NCI-H1694 treated with DMSO at 0.1 percent for 48 hours (cell line): Measurements from ENCODE around the gene TRIM44.
A peak's percentile ranks its signal among the peaks of the same experiment; 100 is the strongest.
"Not testable (repeated sequence)": the region's sequence is repeated elsewhere in the genome, so short reads cannot be mapped to it uniquely, and the experiment has no call there.

Experiments used
- DNase-seq: peaks from one replicate; lab custom pipeline; 2025; lab: John Stamatoyannopoulos, UW

Gene TRIM44

DNA sequence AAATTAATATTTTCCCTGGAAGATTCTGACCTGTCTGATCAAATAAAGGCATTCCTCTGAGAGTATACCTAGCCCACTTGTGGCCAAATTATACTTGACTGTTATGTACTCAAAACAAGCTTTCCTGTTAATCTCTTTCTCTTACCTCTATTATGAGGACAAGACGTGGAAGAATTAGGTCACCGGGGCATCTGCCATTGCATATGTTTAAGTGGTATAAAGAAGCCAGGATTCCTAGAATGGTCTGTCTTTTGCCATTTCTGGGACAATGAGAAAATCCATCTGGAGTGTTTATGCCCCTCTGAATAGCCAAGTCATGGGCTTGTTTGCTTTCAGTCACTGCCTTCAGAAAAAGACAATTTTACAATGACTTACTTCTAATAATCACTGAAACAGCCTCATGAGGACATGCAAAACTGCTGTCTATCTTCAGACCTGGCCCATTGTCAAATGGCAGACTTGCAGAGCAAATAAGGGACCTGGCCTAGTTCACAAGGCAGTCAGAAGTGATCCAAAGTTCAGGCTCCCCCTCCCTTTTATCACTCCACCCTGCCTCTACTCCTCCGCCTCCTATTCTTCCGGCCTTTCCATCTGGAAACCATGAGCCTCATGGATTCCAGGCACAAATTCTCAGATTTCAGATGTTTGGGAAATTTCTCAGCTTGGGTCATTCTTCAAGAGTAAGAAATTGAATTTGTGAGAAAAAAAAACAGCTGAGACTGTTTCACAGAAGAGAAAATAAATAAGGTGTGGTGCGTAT, 153.2 kb downstream of the TRIM44 start:
- DNase-seq = no peak

- DNase-seq = no peak
Observed at GRCh38 chr11:35820614-35821013, 158.0 kb downstream of the TRIM44 start.

DNA sequence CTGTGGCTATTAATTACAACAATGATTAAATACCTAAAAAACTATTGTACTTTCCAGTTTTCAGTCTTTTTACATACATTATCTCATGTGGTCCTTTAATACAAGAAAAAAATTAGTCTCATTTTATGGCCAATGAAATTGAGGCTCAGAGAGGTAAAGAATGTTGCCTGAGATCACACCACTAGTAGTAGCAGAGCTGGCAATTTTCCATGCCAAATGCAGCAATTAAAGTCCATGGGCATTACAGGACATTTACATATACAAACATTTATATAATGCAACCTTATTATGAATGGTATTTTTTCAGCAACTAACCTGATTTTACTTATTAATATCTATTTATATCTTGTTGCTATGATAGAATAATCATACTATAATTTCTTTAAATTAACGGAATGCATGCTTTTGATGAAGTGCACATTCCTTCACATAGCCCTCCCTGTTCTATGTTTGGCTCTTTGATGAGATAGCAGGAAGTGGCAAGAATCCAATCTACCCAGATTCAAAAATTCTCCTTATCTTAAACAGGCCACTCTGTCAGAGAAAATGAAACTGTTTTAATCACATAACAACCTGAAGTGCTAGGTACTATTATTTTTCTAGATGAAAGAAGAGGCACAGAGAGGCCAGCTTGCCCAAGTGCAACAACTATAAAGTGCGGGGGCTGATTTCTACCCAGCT, 160.4 kb downstream of the TRIM44 start:
- DNase-seq = no peak

DNA sequence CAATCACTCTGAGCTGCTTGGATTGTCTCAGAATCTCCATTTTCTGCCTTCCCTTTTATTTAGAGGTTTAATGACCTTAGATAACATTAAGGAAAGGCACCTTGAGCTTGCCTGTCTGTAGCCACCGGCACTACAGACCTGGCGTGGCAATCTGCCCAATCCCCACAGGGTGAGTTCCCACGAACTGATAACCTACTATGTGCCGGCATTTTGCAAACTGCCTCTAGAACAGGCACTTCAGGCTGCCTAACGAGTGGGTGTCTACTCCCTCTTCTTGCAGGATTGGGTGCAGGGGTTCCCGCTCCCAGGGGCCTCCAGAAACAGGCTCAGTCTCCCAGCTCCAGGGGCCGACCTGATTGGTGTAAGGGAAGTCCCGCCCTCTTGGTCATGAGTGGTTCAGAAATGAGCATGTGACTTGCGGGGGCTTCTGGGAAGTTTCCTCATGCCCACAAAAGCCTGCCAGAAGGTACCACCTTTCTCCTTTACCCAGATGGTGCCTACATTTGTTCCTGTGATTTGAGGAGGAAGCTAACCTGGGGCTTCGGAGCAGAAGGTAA, 161.2 kb downstream of the TRIM44 start:
- DNase-seq = no peak

GRCh38 chr11:35825386-35825785, 162.8 kb downstream of the TRIM44 start:
- DNase-seq = no peak

GRCh38 chr11:35826006-35826405, 163.4 kb downstream of the TRIM44 start:
- no peak for DNase-seq

GRCh38 chr11:35826949-35827348, 164.4 kb downstream of the TRIM44 start:
- no peak for DNase-seq

DNA sequence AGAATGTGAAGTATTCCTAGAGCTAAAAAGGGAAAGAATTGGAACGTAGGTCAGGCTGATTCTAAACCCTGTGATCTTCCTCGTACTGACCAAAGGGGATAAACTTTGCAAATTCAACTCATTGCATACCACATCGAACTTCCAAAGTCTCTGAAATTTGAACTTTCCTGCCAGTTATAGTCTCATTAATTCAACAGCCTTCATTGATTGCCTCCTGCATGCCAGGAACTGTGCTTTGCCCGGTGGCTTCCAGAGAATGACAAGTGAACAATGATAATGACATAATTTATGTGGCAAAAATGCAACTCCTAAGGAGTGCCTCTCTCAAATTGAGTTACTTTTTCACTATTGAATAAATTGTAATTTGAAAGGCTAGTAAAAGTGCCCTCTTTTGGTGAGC, 173.6 kb downstream of the TRIM44 start:
- no peak for DNase-seq

- no peak for DNase-seq
Observed at GRCh38 chr11:35838071-35838470, 175.5 kb downstream of the TRIM44 start.

- not testable (repeated sequence) for DNase-seq
Observed at GRCh38 chr11:35838697-35839367, 176.3 kb downstream of the TRIM44 start.

- DNase-seq = no peak
Observed at GRCh38 chr11:35839368-35840161, 177.0 kb downstream of the TRIM44 start.

DNA sequence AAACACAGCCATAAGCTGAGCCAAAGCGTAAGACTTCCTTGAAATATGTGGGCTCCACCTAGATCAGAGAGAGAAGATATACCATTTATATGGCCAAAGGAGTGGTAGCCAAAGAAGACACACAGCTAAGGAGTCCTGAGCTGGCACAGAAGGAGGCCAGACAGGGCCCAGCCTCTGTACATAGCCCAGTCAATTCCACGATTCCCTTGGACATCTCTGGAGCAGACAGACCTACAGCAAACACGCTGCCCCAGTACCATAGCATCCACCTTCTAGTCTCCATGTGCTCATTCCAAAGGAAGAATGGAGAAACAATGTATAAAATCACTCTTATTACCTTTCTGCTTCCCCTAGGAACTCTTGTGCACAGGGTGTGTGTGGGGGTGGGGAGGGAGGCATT, 179.2 kb downstream of the TRIM44 start:
- DNase-seq = no peak

DNA sequence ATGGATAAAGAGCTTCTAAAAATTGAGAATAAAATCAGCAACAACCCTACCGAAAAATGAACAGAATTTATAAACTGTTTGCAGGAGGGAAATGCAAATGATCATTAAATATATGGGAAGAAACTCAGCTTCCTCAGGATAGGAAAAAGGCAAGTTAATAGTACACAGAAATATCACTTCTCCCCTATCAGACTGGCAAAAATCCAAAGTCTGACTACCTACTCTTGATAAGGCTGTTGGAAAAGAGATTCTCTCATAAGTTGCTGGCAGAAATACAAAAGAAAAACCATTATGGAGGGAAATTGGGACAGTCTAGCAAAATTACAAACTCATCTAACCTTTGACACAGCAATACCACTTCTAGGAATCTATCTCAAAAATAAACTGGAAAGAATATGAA, 180.4 kb downstream of the TRIM44 start:
- DNase-seq = no peak

- no peak for DNase-seq
Observed at GRCh38 chr11:35844579-35844978, 182.0 kb downstream of the TRIM44 start.

DNA sequence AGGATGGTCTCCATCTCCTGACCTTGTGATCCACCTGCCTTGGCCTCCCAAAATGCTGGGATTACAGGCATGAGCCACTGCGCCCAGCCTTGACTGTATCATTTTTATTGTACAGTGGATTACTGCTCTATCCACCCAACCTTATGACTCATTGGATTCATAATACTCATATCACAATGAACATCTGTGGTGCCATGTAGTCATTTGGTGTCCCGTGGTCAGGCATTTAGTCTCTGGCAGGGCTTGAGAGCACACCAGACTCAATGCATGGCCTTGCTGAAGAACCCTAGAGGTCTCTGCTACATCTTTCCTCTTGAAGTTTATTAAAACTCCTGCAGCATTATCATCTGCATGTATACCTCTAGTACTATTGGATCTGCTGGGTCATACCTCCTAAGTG, 183.3 kb downstream of the TRIM44 start:
- DNase-seq = no peak

- no peak for DNase-seq
Observed at GRCh38 chr11:35846874-35847273, 184.3 kb downstream of the TRIM44 start.

DNA sequence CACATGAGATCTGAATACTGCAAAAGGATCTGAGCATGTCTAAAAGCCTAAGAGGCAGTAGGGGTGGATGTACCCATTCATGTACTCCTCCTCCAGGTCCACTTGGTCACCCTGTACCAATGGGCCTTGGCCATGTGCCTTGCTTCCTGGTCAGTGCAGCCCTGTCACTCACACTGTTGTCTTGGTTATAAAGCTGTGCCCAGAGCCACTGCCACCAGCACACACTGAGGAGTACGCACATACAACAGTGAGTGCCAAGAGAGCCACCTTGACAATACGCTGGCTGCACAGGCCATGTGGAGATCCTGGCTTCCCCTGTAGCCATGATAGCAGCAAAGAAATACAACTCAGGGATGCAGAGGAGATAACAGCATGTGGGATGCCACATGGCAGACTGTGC, 184.9 kb downstream of the TRIM44 start:
- no peak for DNase-seq

DNA sequence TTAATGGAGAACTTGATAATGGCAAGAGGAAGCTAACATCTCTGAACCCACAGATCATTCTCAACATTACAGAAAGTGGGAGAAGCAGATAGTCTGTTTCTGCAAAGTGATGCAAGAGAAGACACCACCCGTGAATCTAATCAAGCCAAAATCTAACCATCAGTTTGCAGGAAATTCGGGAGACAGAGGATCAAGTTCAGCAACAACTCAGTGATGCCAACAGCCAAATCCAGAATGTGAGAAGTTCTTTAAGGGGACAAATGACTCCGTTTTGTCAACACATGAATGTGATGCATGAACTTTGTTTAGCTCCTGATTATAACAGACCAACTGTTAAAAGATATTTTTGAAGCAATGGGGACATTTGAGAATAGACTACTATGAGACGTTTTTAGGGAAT, 186.0 kb downstream of the TRIM44 start:
- DNase-seq = no peak

- no peak for DNase-seq
Observed at GRCh38 chr11:35850191-35850590, 187.6 kb downstream of the TRIM44 start.

GRCh38 chr11:35851342-35851741, 188.8 kb downstream of the TRIM44 start:
- no peak for DNase-seq

DNA sequence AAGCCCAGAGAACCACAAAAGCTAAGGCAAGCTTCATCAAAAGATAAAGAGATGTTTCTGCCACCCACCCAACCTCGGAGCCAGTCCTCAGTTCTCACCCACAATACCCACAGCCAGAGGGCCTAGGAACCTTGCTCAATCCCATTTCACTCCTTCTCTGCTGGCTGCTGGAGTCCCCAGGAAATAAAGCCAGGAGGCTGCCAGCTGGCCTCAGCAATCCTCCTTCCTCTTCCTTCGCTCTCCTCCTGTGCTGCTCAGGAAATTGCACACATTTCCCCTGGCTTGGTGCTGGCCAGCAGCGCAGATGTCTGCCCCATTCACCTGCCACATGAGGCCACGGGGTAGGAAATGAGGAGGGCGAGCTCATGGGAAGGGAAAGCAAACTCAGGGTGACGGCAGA, 189.5 kb downstream of the TRIM44 start:
- DNase-seq = no peak

DNA sequence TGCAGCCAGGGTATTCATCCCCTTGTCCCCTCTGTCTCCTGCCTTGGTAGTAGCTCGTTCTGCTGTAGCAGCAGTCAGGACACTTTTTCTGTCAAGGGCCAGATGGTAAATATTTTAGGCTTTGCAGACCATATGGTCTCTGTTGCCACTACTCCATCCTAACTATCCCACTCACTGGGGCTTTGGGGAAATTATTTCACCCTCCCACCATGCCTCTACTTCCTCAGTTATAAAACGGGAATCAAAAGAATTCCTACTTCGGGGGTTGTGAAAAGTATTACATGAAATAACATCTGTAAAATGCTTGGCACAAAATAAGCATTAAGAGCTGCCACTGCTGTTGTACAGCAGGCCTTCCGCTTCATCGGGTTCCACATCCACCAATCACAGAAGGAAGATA, 191.4 kb downstream of the TRIM44 start:
- peak; percentile 87 for DNase-seq
